ENCODE results near the gene RAD50.

DNA sequence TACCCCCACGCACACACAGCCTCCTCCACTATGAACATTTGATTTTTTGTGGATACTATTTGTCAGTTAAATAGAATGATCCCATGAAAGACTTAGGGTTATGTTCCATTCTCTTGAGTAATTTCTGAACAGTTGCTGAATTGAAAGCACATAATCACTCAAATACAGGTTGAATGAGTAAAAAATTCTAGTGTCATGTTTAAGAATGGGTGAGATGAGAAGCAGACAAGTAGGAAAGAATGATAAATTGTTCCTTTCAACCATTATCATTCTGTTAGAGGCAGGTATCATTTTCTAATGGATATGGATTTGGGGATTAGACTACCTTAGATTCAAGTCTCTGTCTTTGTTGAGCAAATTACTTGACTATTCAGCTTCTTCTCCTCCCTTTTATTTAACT is 19.3 kb downstream of the RAD50 start:
- TF ChIP-seq, protein P1, sequence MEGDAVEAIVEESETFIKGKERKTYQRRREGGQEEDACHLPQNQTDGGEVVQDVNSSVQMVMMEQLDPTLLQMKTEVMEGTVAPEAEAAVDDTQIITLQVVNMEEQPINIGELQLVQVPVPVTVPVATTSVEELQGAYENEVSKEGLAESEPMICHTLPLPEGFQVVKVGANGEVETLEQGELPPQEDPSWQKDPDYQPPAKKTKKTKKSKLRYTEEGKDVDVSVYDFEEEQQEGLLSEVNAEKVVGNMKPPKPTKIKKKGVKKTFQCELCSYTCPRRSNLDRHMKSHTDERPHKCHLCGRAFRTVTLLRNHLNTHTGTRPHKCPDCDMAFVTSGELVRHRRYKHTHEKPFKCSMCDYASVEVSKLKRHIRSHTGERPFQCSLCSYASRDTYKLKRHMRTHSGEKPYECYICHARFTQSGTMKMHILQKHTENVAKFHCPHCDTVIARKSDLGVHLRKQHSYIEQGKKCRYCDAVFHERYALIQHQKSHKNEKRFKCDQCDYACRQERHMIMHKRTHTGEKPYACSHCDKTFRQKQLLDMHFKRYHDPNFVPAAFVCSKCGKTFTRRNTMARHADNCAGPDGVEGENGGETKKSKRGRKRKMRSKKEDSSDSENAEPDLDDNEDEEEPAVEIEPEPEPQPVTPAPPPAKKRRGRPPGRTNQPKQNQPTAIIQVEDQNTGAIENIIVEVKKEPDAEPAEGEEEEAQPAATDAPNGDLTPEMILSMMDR (IDR thresholded peaks at IDR 0.05) = no peak
- TF ChIP-seq POLR2AphosphoS5 (IDR thresholded peaks at IDR 0.05) = no peak
- TF ChIP-seq EP300 (IDR thresholded peaks at IDR 0.05; ENCODE audit: low read depth) = no peak
